ENCODE data around the gene VNN1.

VNN1 gene

GRCh38 chr6:132763269-132763668, 49.4 kb upstream of the VNN1 start:
- TF ChIP-seq ZSCAN23 (tag by site-specific recombination; IDR thresholded peaks at IDR 0.05) (no peak), ZNF324 (tag by site-specific recombination; IDR thresholded peaks at IDR 0.05) (no peak), KLF9 (tag by site-specific recombination; IDR thresholded peaks at IDR 0.05; ENCODE audit: low read depth) (no peak), ZNF664 (tag by site-specific recombination; IDR thresholded peaks at IDR 0.05) (no peak), SETDB1 (IDR thresholded peaks at IDR 0.05; ENCODE audit: insufficient read length, low read length) (no peak), ZNF394 (tag by site-specific recombination; IDR thresholded peaks at IDR 0.05; ENCODE audit: borderline replicate concordance) (no peak), ZNF529 (tag by site-specific recombination; IDR thresholded peaks at IDR 0.05; ENCODE audit: insufficient replicate concordance) (no peak), ZNF239 (tag by site-specific recombination; IDR thresholded peaks at IDR 0.05) (no peak), ZNF214 (tag by site-specific recombination; IDR thresholded peaks at IDR 0.05; ENCODE audit: borderline replicate concordance) (no peak), ZNF777 (tag by site-specific recombination; IDR thresholded peaks at IDR 0.05; ENCODE audit: borderline replicate concordance) (no peak), HIC1 (tag by site-specific recombination; IDR thresholded peaks at IDR 0.05) (no peak), ZNF266 (tag by site-specific recombination; IDR thresholded peaks at IDR 0.05; ENCODE audit: low read depth) (no peak), GLI4 (tag by site-specific recombination; IDR thresholded peaks at IDR 0.05) (no peak), ZNF146 (tag by site-specific recombination; IDR thresholded peaks at IDR 0.05) (no peak), ZNF571 (tag by site-specific recombination; IDR thresholded peaks at IDR 0.05) (no peak)
- Histone ChIP-seq H3K9me3 (ENCODE audit: control insufficient read depth, insufficient read depth, low read depth, low read length) (no peaks in the 10 kb centered on the region), H3K4me1 (ENCODE audit: control insufficient read depth, insufficient read depth, low read length) (no peaks in the 10 kb centered on the region), H3K4me3 (ENCODE audit: low read depth, low read length) (no peak overlapping the region), H3K27ac (ENCODE audit: extremely low read depth, low read depth, low read length) (no peak overlapping the region), H3K36me3 (ENCODE audit: control insufficient read depth in 2 of 2, insufficient read depth in 1 of 2, low read length in 2 of 2) (no peaks in the 10 kb centered on the region)
- CTCF ChIA-PET: interaction anchor here (1.4 to 6.0 kb wide), 5 partner anchors 28 to 484 kb away, joined by 4 to 62 read pairs (median 6); partner anchors contain the start of gene SLC18B1
- POLR2A ChIA-PET: no interaction called here

GRCh38 chr6:132760256-132760655, 46.4 kb upstream of the VNN1 start:
- no peak overlapping the region for H3K4me3 ChIP-seq (ENCODE audit: low read depth, low read length)
- no peak overlapping the region for H3K27ac ChIP-seq (ENCODE audit: extremely low read depth, low read depth, low read length)
- POLR2A ChIA-PET: no interaction called here
- H3K9me3 ChIP-seq (ENCODE audit: control insufficient read depth, insufficient read depth, low read depth, low read length): no peaks in the 10 kb centered on the region
- H3K36me3 ChIP-seq (ENCODE audit: control insufficient read depth in 2 of 2, insufficient read depth in 1 of 2, low read length in 2 of 2): no peaks in the 10 kb centered on the region
- CTCF ChIA-PET: no interaction called here
- H3K4me1 ChIP-seq (ENCODE audit: control insufficient read depth, insufficient read depth, low read length): peaks cover 4% of the 10 kb centered on the region; the same call in 1 of the 2 replicates
- TF ChIP-seq ZNF433 (tag by site-specific recombination; IDR thresholded peaks at IDR 0.05; ENCODE audit: low read depth) (no peak), ZNF223 (tag by site-specific recombination; IDR thresholded peaks at IDR 0.05) (no peak), REPIN1 (tag by site-specific recombination; IDR thresholded peaks at IDR 0.05; ENCODE audit: low read depth) (no peak), ZNF660 (tag by site-specific recombination; IDR thresholded peaks at IDR 0.05) (no peak), ELK4 (IDR thresholded peaks at IDR 0.05; ENCODE audit: borderline replicate concordance, low read depth, low read length) (no peak), ZBTB44 (tag by site-specific recombination; IDR thresholded peaks at IDR 0.05) (no peak), ZBTB11 (tag by site-specific recombination; conservative IDR thresholded peaks at IDR 0.05; ENCODE audit: low read depth) (no peak), ZNF184 (tag by site-specific recombination; IDR thresholded peaks at IDR 0.05) (no peak), AEBP2 (tag by site-specific recombination; IDR thresholded peaks at IDR 0.05; ENCODE audit: borderline replicate concordance) (no peak), ZNF311 (tag by site-specific recombination; IDR thresholded peaks at IDR 0.05; ENCODE audit: borderline replicate concordance) (no peak), ZFP3 (tag by site-specific recombination; IDR thresholded peaks at IDR 0.05; ENCODE audit: low read depth) (no peak), ZNF426 (tag by site-specific recombination; IDR thresholded peaks at IDR 0.05) (no peak), KLF9 (tag by site-specific recombination; IDR thresholded peaks at IDR 0.05; ENCODE audit: low read depth) (no peak)

All from HEK293 (cell line).